GM23338 (cell line): ENCODE data around the gene GLMP.

Source experiments
- CTCF ChIP-seq, 2 experiments: fragments of 200-600 bp in 1 of 2; sonication (generic) in 1 of 2; conservative IDR thresholded peaks; 2 replicates each; pipeline versions ENCODE4 v1.5.1 to v1.6.1; 2016 to 2017; ENCODE audit warnings: antibody characterized with exemption in 2 of 2, low read depth in 2 of 2, mild to moderate bottlenecking in 2 of 2, moderate library complexity in 1 of 2
- EZH2 ChIP-seq: fragments of 200-600 bp; sonication (generic); IDR thresholded peaks from one replicate; pipeline ENCODE4 v1.8.0; 2017; ENCODE audit warnings: antibody characterized with exemption, mild to moderate bottlenecking, low read depth; ENCODE audit not compliant: unreplicated experiment
- POLR2AphosphoS5 ChIP-seq: IDR thresholded peaks from 2 replicates; pipeline ENCODE4 v1.6.1; 2016; ENCODE audit warnings: antibody characterized with exemption, low read depth
- REST ChIP-seq: IDR thresholded peaks from one replicate; pipeline ENCODE4 v1.6.1; 2018; ENCODE audit warnings: antibody characterized with exemption; ENCODE audit not compliant: unreplicated experiment
- STAT1 ChIP-seq: IDR thresholded peaks from one replicate; pipeline ENCODE4 v1.6.1; 2016; ENCODE audit warnings: antibody characterized with exemption; ENCODE audit not compliant: unreplicated experiment

GRCh38 chr1:156320560-156320959 lies 25.1 kb upstream of the GLMP start:
- TF ChIP-seq CTCF (conservative IDR thresholded peaks at IDR 0.05; ENCODE audit: low read depth in 2 of 2) (no peak), POLR2AphosphoS5 (no peak), STAT1 (no peak), REST (no peak), EZH2 (no peak)
